Choroid plexus epithelial cell (primary cell): ENCODE data around the gene KLHL33.
A peak's percentile ranks its signal among the peaks of the same experiment; 100 is the strongest.

Experiments used
- DNase-seq: peaks from one replicate; pipeline ENCODE4 v3.0.0-alpha.2; 2010; ENCODE audit warnings: low read depth
- H3K4me3 ChIP-seq: 2 replicates; pipeline ENCODE4 v1.5.1; 2011; ENCODE audit warnings: low read depth, mild to moderate bottlenecking, control low read depth, low read length, moderate library complexity
- CTCF ChIP-seq: conservative IDR thresholded peaks from 2 replicates; pipeline ENCODE4 v1.5.1; 2011; ENCODE audit warnings: low read depth, mild to moderate bottlenecking, control low read depth, inconsistent platforms, low read length, moderate library complexity

The KLHL33 gene

DNA sequence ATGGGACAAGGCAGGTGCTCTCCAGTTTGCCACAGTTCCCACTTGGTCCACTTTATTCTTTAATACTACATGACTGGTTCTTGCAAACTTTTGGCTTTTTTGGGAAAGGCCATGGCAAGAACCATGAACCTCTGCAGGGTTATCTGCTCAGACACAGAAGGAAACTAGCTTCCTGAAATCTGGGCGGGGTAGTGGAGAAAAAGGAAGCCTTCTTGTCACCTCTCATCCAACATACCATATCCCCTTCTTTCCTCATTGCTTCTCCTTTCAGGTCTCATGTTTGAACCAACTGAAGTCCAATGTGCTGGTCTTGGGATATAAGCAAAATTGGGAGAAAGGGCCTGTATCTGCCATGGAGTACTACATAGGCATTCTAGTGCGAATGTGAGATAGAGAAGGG lies 5.5 kb upstream of the KLHL33 start:
- no peak for TF ChIP-seq CTCF
- no peak for DNase-seq
- H3K4me3 ChIP-seq, result no peak overlapping the region

GRCh38 chr14:20440882-20441281 lies 4.9 kb upstream of the KLHL33 start:
- no peak overlapping the region for H3K4me3 ChIP-seq
- TF ChIP-seq CTCF, result no peak
- DNase-seq, result peak; percentile 48

DNA sequence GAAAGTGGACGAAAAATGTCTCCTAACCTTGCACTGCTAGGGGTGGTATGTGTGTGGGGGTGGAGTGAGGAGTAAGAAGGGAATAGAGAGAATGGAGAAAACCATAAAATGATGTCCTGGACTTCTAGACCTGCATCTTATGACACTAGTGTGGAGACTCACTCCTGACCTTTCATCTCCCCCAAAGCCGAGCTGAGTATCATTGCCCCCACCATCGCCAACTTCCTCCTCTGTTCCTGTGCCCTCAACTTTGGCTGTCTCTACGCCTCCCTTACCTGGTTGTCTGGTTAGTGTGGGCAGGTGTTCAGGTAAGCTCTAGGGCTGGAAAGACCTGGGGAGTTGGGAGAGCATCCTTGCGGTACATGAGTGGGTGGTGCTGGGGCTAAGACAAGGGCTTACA lies 4.5 kb upstream of the KLHL33 start:
- TF ChIP-seq CTCF, result no peak
- DNase-seq, result no peak
- no peak overlapping the region for H3K4me3 ChIP-seq

DNA sequence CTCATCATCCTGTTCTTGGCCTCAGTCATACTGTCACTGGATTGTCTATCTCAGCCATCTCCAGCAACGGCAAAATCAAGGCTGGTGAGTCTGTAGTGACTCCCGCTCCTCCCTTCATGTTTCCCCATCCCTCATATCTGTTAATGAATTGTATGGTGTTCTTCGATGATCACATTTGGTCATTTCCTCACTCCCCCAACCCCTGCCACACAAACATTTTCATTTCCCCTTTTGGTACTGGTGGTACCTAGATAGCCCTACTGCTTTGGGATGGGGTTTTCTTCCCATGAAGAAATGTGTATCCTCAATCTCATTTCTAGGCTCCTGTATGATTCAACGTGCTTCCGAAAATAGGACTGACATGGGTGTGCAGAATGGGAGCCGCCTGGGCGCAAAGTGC lies 2.7 kb upstream of the KLHL33 start:
- H3K4me3 ChIP-seq, result no peak overlapping the region
- no peak for TF ChIP-seq CTCF
- DNase-seq, result no peak

DNA sequence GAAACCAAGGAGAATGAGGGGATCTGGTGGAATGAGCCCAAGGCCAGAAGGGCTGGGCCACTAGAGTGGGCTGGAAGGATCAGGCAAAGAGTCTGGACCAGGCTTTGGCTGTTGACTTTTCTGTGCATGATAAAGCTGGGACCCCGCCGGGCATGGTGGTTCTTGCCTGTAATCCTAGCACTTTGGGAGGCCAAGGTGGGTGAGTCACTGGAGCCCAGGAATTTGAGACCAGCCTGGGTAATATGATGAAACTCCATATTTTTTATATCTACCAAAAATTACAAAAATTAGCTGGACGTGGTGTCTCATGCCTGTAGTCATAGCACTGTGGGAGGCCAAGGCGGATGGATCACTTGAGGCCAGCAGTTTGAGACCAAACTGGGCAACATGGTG lies 393 bp upstream of the KLHL33 start:
- peak; percentile 85 for DNase-seq
- no peak for TF ChIP-seq CTCF
- no peak overlapping the region for H3K4me3 ChIP-seq

DNA sequence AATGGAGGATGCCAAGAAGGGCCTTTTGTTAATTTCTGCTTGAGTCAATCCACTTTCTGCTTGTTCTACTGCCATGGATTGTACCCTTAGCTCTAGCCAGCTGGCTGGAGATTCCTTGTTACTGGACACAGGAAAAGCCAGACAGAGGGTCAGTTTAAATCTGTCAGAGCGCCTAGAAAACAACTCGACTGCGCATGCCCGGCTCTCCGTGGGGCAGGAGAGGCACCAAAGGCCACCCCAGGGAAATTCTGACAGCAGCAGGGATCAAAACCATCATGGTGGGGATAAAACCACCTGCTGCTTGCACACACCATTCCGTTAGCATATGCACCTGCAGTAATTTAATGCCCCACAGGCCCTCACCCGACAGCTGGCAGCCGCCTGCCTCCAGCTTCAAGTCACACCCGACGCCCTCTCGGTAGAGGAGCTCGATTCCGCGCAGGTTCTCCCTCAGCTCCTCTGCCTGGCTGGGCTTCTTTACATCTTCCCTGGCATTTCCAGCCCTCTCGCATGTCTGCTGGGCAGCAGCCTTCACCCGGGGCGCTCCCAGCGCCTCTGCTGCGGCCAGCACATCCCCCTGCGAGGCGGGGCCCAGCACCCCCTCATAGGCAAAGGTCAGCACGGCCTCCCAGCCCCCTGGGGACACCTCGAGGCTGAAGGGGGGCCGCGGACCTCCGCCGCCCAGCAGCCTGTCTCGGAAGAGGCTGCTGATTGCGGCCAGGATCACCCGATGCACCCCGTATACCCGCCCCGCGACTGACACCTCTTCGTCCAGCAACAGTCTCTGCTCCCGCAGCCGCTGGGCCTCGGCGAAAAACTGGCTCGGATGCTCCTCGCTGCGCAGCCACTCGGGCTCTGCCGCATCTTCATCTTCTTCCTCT lies 1.0 kb downstream of the KLHL33 start:
- TF ChIP-seq CTCF, result no peak
- H3K4me3 ChIP-seq, result peak overlapping the region; percentile 50
- DNase-seq, result peak; percentile 28
